ENCODE results near the gene HSF5.
A peak's percentile ranks its signal among the peaks of the same experiment; 100 is the strongest.

HSF5 gene

GRCh38 chr17:58487589-58488427 lies at the start of gene HSF5:
Gene HSF5, minus strand, starts transcription at chr17:58488408. Its CDS starts 134 bp downstream, at chr17:58488274.
- DNase-seq, result peak; percentile 79
- ATAC-seq, result peak; percentile 81

GRCh38 chr17:58537266-58537665 lies 49.1 kb upstream of the HSF5 start:
- DNase-seq, result no peak
- no peak for ATAC-seq

- DNase-seq (no peak), ATAC-seq (no peak)
These were observed 48.3 kb upstream of the HSF5 start for GRCh38 chr17:58536542-58536941.

- DNase-seq (no peak), ATAC-seq (no peak)
These were observed 47.2 kb upstream of the HSF5 start for GRCh38 chr17:58535431-58535830.

- no peak for ATAC-seq
- DNase-seq, result no peak
These were observed 46.8 kb upstream of the HSF5 start for GRCh38 chr17:58534901-58535421.

- ATAC-seq (no peak), DNase-seq (no peak)
These were observed 46.1 kb upstream of the HSF5 start for GRCh38 chr17:58534331-58534730.

GRCh38 chr17:58533616-58534188 lies 45.5 kb upstream of the HSF5 start:
- ATAC-seq, result no peak
- DNase-seq, result no peak

GRCh38 chr17:58532555-58532951 lies 44.3 kb upstream of the HSF5 start:
- DNase-seq, result no peak
- ATAC-seq, result no peak

DNA sequence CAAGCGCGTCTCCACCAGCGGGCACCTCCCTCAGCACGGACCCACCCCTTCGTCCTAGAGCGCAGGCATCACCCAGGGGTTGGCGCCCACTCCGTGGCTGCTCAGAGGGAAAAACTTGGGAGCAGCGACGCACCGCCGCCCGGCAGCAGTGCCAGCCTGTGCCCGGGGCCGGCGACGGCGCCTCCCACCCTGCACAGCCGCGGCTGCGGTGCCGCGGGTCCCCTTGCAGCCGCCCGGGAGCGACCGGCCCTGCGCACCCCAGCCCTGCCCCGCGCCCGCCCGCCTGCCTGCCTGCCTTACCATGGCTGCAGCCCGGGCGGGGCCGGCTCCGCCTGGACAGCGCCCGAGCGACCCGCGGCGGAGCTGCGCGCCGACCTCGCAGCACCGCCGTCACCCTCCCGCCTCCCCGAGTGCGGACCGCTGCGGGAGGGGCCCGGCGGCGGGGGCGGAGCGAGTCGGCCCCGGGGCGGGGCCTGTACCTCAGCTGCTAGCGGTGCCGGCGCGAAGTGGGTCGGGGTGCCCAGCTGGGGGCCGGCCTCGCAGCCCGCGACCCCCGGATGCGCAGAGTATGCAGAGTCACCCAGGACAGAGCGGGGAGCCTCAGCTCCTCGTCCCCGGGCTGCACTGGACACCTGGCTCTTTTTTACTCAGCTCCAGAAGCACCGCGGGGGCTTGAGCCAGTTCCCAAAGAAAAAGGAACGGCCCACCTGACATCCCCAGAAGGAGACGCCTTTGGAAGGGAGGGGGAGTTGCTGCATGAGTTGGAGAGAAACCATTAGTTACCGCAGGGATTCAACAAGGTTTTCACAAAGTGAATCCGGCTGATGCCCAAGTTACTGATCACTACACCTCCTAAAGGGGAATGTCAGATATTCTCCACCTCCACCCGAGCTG lies 43.7 kb upstream of the HSF5 start:
- ATAC-seq (peak; percentile 75), DNase-seq (peak; percentile 59)

DNA sequence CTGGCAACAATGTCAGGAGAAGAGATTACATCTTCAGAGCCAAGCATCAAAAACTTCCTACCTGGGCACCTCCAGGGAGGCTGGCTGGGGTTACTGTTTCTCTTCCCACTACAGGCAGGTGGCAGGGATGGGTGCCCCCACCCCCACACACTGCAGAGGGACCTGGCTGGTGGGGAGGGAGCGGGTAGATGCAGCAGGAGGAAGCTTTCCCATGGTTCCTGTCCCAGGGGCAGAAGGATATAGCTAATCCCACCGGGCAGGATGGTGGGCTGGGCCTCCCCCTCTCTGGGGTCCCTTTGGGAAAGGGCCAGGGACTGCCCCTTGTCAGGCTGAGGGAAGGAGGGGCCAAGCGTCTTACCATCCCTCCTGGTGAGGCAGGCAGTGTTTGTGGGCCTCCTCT lies 42.9 kb upstream of the HSF5 start:
- DNase-seq (no peak), ATAC-seq (no peak)

- ATAC-seq (no peak), DNase-seq (no peak)
These were observed 42.4 kb upstream of the HSF5 start for GRCh38 chr17:58530655-58531054.

GRCh38 chr17:58529275-58529674 lies 41.1 kb upstream of the HSF5 start:
- ATAC-seq (no peak), DNase-seq (no peak)

DNA sequence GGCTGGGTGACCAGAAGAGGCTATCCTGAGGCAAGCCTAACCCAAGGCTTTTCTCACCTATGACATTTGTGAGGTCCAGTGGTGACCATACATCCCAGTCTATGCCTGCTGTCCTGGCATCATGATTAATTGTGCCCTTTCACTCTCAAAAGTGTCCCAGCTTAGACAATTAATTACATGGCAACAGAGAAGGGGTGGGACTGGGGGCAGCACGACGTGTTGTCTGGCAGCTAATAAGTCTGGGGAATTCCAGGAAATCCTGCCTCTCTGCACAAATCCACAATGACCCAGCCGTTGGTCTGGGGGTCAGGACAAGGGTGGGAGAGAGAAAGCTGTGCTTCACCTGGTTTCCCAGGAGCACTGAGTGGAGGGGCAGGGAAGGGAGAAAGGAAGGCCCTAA lies 40.2 kb upstream of the HSF5 start:
- ATAC-seq, result no peak
- no peak for DNase-seq

- DNase-seq (no peak), ATAC-seq (peak; percentile 21)
These were observed 39.7 kb upstream of the HSF5 start for GRCh38 chr17:58527949-58528348.

DNA sequence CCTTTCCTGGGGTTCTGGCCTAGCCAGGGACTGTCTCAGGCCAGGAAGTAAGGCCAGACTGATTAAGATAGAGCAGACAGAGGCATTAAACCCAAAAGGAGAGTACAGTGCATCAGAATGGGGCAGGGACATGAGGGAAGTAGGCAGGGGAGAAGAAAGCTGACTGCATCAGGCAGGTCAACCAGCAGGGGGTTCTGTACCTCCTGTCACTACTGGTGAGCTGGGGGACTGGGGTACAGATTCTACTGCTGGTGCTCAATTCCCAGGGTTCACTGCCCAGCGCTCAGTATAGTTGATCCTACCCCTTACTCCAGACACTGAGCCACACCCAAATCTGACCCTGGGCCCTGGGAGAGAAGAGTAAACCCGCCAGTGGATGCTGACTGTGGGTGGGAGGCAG lies 39.1 kb upstream of the HSF5 start:
- DNase-seq (no peak), ATAC-seq (no peak)

- ATAC-seq (no peak), DNase-seq (no peak)
These were observed 37.0 kb upstream of the HSF5 start for GRCh38 chr17:58525239-58525638.

- ATAC-seq, result no peak
- DNase-seq, result no peak
These were observed 33.5 kb upstream of the HSF5 start for GRCh38 chr17:58521680-58522079.

GRCh38 chr17:58520843-58521430 lies 32.7 kb upstream of the HSF5 start:
- no peak for ATAC-seq

GRCh38 chr17:58517928-58518609 lies 29.9 kb upstream of the HSF5 start:
- ATAC-seq (peak; percentile 87), DNase-seq (peak; percentile 99)

More at GRCh38 chr17:58520843-58521430, 32.7 kb upstream of the HSF5 start:
- no peak for DNase-seq

- DNase-seq, result no peak
- no peak for ATAC-seq
These were observed 29.2 kb upstream of the HSF5 start for GRCh38 chr17:58517378-58517927.

Data from stimulated activated naive CD8-positive, alpha-beta T cell treated with anti-CD3 and anti-CD28 coated beads, Interleukin-15, Interleukin-2, amounts not matched to agents 100 U/mL and 50 U/mL, for 24 hours (primary cell).